HEK293 (cell line): ENCODE results near the gene RIPOR3.

Experiments used
- CTCF ChIA-PET: fragments of 350-600 bp; formaldehyde crosslinking; extraction: SDS; loops from one replicate; lab custom pipeline; 2021; ENCODE audit warnings: antibody characterized with exemption; lab: Yijun Ruan, JAX
- POLR2A ChIA-PET: fragments of 300-600 bp; formaldehyde crosslinking; extraction: SDS; loops from one replicate; lab custom pipeline; 2020; ENCODE audit warnings: antibody characterized with exemption, inconsistent platforms; lab: Yijun Ruan, JAX
- H3K27ac ChIP-seq: fragments of 200-500 bp; sonication (Bioruptor generic); 2 replicates; pipeline ENCODE4 v1.5.1; 2014; ENCODE audit warnings: low read depth, low read length, control low read depth, inconsistent platforms; ENCODE audit errors: extremely low read depth
- H3K36me3 ChIP-seq, 2 experiments: fragments of 200-500 bp in 1 of 2; sonication (Bioruptor generic) in 1 of 2; 1 replicate in 1 of 2; 2 replicates in 1 of 2; pipeline ENCODE4 v1.5.1; 2014 to 2017; ENCODE audit warnings: inconsistent platforms in 2 of 2, low read length in 2 of 2; ENCODE audit not compliant: control insufficient read depth in 2 of 2, insufficient read depth in 1 of 2
- H3K4me1 ChIP-seq: fragments of 200-500 bp; sonication (Bioruptor generic); 2 replicates; pipeline ENCODE4 v1.5.1; 2014; ENCODE audit warnings: mild to moderate bottlenecking, low read length, inconsistent platforms; ENCODE audit not compliant: control insufficient read depth, insufficient read depth
- H3K4me3 ChIP-seq: 2 replicates; pipeline ENCODE4 v1.5.1; 2011; ENCODE audit warnings: low read depth, mild to moderate bottlenecking, control low read depth, low read length, moderate library complexity
- H3K9me3 ChIP-seq: fragments of 200-500 bp; sonication (Bioruptor generic); 2 replicates; pipeline ENCODE4 v1.5.1; 2014; ENCODE audit warnings: low read depth, low read length, inconsistent platforms; ENCODE audit not compliant: control insufficient read depth, insufficient read depth
- BCL11B ChIP-seq: fragments of 450-650 bp; formaldehyde crosslinking; IDR thresholded peaks from 2 replicates; pipeline ENCODE4 v1.5.1; 2016; ENCODE audit warnings: low read depth, missing biosample characterization, missing genetic modification characterization
- MEIS1 ChIP-seq: sonication (generic); formaldehyde crosslinking; IDR thresholded peaks from 2 replicates; pipeline ENCODE4 v1.8.1; 2022; ENCODE audit warnings: missing genetic modification reagents, mild to moderate bottlenecking, borderline replicate concordance
- RBAK ChIP-seq: fragments of 450-650 bp; formaldehyde crosslinking; IDR thresholded peaks from 2 replicates; pipeline ENCODE4 v1.5.1; 2016; ENCODE audit warnings: missing biosample characterization, missing genetic modification characterization
- SETDB1 ChIP-seq: IDR thresholded peaks from one replicate; pipeline ENCODE4 v1.6.1; 2017; ENCODE audit warnings: mild to moderate bottlenecking, low read length, moderate library complexity, mixed read lengths; ENCODE audit not compliant: insufficient read length
- SP7 ChIP-seq: fragments of 450-650 bp; formaldehyde crosslinking; IDR thresholded peaks from 2 replicates; pipeline ENCODE4 v1.5.1; 2016; ENCODE audit warnings: missing biosample characterization, missing genetic modification characterization
- ZBTB8A ChIP-seq: fragments of 450-650 bp; formaldehyde crosslinking; IDR thresholded peaks from 2 replicates; pipeline ENCODE4 v1.5.1; 2016; ENCODE audit warnings: missing biosample characterization, missing genetic modification characterization
- ZFP3 ChIP-seq: fragments of 450-650 bp; formaldehyde crosslinking; IDR thresholded peaks from 2 replicates; pipeline ENCODE4 v1.5.1; 2016; ENCODE audit warnings: low read depth, missing biosample characterization, missing genetic modification characterization
- ZNF10 ChIP-seq: fragments of 450-650 bp; formaldehyde crosslinking; IDR thresholded peaks from 2 replicates; pipeline ENCODE4 v1.5.1; 2017; ENCODE audit warnings: missing biosample characterization, missing genetic modification characterization
- ZNF112 ChIP-seq: fragments of 450-650 bp; formaldehyde crosslinking; IDR thresholded peaks from 2 replicates; pipeline ENCODE4 v1.5.0; 2017; ENCODE audit warnings: missing biosample characterization, missing genetic modification characterization
- ZNF16 ChIP-seq: fragments of 450-650 bp; formaldehyde crosslinking; IDR thresholded peaks from 2 replicates; pipeline ENCODE4 v1.5.1; 2016; ENCODE audit warnings: low read depth, missing biosample characterization, missing genetic modification characterization
- ZNF19 ChIP-seq: fragments of 450-650 bp; formaldehyde crosslinking; IDR thresholded peaks from 2 replicates; pipeline ENCODE4; 2016; ENCODE audit warnings: missing biosample characterization, missing genetic modification characterization, low read depth
- ZNF202 ChIP-seq: fragments of 450-650 bp; formaldehyde crosslinking; IDR thresholded peaks from 2 replicates; pipeline ENCODE4 v1.5.1; 2016; ENCODE audit warnings: missing biosample characterization, missing genetic modification characterization, borderline replicate concordance
- ZNF335 ChIP-seq: fragments of 450-650 bp; formaldehyde crosslinking; conservative IDR thresholded peaks from 2 replicates; pipeline ENCODE4 v1.5.1; 2016; ENCODE audit warnings: missing biosample characterization, missing genetic modification characterization
- ZNF37A ChIP-seq: fragments of 450-650 bp; IDR thresholded peaks from 2 replicates; pipeline ENCODE4 v1.5.1; 2018; ENCODE audit warnings: missing biosample characterization, missing genetic modification characterization
- ZNF391 ChIP-seq: fragments of 450-650 bp; formaldehyde crosslinking; IDR thresholded peaks from 2 replicates; pipeline ENCODE4 v1.5.1; 2016; ENCODE audit warnings: low read depth, missing biosample characterization, missing genetic modification characterization, borderline replicate concordance
- ZNF394 ChIP-seq: fragments of 450-650 bp; formaldehyde crosslinking; IDR thresholded peaks from 2 replicates; pipeline ENCODE4 v1.5.1; 2016; ENCODE audit warnings: missing biosample characterization, missing genetic modification characterization, mild to moderate bottlenecking, moderate library complexity, borderline replicate concordance
- ZNF449 ChIP-seq: fragments of 450-650 bp; formaldehyde crosslinking; IDR thresholded peaks from 2 replicates; pipeline ENCODE4 v1.5.1; 2017; ENCODE audit warnings: missing biosample characterization, mild to moderate bottlenecking, missing genetic modification characterization, moderate library complexity
- ZNF510 ChIP-seq: fragments of 450-650 bp; formaldehyde crosslinking; IDR thresholded peaks from 2 replicates; pipeline ENCODE4 v1.5.1; 2018; ENCODE audit warnings: mild to moderate bottlenecking, missing genetic modification characterization, missing biosample characterization; ENCODE audit not compliant: insufficient replicate concordance
- ZNF548 ChIP-seq: fragments of 450-650 bp; formaldehyde crosslinking; IDR thresholded peaks from 2 replicates; pipeline ENCODE4 v1.5.1; 2016; ENCODE audit warnings: missing biosample characterization, missing genetic modification characterization
- ZNF600 ChIP-seq: fragments of 450-650 bp; formaldehyde crosslinking; IDR thresholded peaks from 2 replicates; pipeline ENCODE4 v1.5.1; 2016; ENCODE audit warnings: missing biosample characterization, missing genetic modification characterization
- ZNF654 ChIP-seq: fragments of 450-650 bp; formaldehyde crosslinking; IDR thresholded peaks from 2 replicates; pipeline ENCODE4 v1.5.1; 2016; ENCODE audit warnings: low read depth, missing biosample characterization, missing genetic modification characterization
- ZNF664 ChIP-seq: fragments of 450-650 bp; formaldehyde crosslinking; IDR thresholded peaks from 2 replicates; pipeline ENCODE4 v1.5.1; 2016; ENCODE audit warnings: missing biosample characterization, missing genetic modification characterization
- ZNF692 ChIP-seq: fragments of 450-650 bp; formaldehyde crosslinking; IDR thresholded peaks from 2 replicates; pipeline ENCODE4 v1.5.1; 2016; ENCODE audit warnings: missing biosample characterization, missing genetic modification characterization
- ZNF747 ChIP-seq: fragments of 450-650 bp; formaldehyde crosslinking; IDR thresholded peaks from 2 replicates; pipeline ENCODE4 v1.5.1; 2016; ENCODE audit warnings: missing biosample characterization, missing genetic modification characterization
- ZNF776 ChIP-seq: fragments of 450-650 bp; formaldehyde crosslinking; IDR thresholded peaks from 2 replicates; pipeline ENCODE4 v1.5.0; 2017; ENCODE audit warnings: missing biosample characterization, missing genetic modification characterization, borderline replicate concordance
- ZNF830 ChIP-seq: fragments of 450-650 bp; IDR thresholded peaks from 2 replicates; pipeline ENCODE4 v1.5.0; 2018; ENCODE audit warnings: missing biosample characterization, missing genetic modification characterization, low read depth, mild to moderate bottlenecking, moderate library complexity
- TF ChIP-seq, protein P1 (sequence below): fragments of 450-650 bp; formaldehyde crosslinking; IDR thresholded peaks from 2 replicates; pipeline ENCODE4 v1.5.1; 2016; ENCODE audit warnings: missing biosample characterization, missing genetic modification characterization
- TF ChIP-seq, protein P2 (sequence below): fragments of 450-650 bp; formaldehyde crosslinking; IDR thresholded peaks from 2 replicates; pipeline ENCODE4 v1.5.1; 2016; ENCODE audit warnings: missing biosample characterization, missing genetic modification characterization

Gene RIPOR3

GRCh38 chr20:50589548-50590347 lies 101.6 kb downstream of the RIPOR3 start (continued):
- no peak for TF ChIP-seq ZNF449 (tag by site-specific recombination)
- no peak for TF ChIP-seq ZNF747 (tag by site-specific recombination)
- no peak for TF ChIP-seq ZNF335 (tag by site-specific recombination)
- no peak for TF ChIP-seq ZNF548 (tag by site-specific recombination)
- no peak for TF ChIP-seq ZNF202 (tag by site-specific recombination)

DNA sequence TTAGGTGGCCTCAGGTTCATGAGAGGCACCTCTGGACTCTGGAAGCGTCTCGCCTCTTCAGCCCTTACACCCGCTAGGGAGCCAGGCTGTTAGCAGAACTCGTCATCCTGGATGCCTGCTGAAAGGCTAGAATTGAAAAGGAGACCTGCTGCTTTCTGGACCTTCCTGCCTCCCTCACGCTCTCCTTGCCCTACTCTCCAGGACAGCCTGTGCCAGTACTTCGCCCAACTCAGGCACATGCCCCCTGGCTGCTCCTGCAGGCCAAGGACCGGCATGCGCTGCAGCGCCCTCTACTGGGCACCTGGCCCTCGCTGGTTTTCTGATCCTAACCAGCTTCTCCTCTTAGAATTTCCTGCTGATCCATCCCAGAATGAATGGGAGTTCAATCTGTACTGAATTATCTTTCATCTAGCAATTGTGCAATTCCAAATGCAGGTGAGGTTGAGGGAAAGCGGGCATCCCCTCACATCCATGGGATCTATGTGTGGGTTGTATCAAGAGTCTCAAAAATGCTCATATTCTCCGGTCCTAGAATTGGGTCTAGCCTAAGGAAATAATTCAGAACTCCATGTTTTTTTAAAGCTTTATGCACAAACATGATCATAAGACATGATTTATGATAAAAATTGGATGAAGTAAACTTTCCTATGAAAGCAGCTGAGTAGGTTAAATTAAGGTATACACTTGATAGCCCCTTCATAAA lies 103.2 kb downstream of the RIPOR3 start:
- Histone ChIP-seq H3K4me3 (no peak overlapping the region), H3K27ac (no peak overlapping the region), H3K36me3 (peaks cover 0 to 39% of the 10 kb centered on the region in 2 experiments; a peak in 1 of 3 replicates), H3K4me1 (no peaks in the 10 kb centered on the region), H3K9me3 (no peaks in the 10 kb centered on the region)
- POLR2A ChIA-PET: interaction anchor here (0.6 kb wide), 1 partner anchor 108 kb away, joined by 3 read pairs; no protein-coding TSS in a partner anchor
- CTCF ChIA-PET: interaction anchor here (0.6 to 2.1 kb wide), 37 partner anchors 9 to 646 kb away, joined by 3 to 13 read pairs (median 4); no protein-coding TSS in a partner anchor
- TF ChIP-seq ZNF37A (tag by site-specific recombination) (no peak), BCL11B (tag by site-specific recombination) (no peak), ZNF16 (tag by site-specific recombination) (no peak), ZNF664 (tag by site-specific recombination) (no peak), ZNF19 (tag by site-specific recombination) (no peak), SP7 (0 out of 2 replicates have a peak, but pooled peaks have one; percentile 38), ZNF391 (tag by site-specific recombination) (0 out of 2 replicates have a peak, but pooled peaks have one; percentile 17), ZNF776 (tag by site-specific recombination) (no peak), ZNF692 (tag by site-specific recombination) (no peak), RBAK (tag by site-specific recombination) (no peak), MEIS1 (no peak), ZNF10 (tag by site-specific recombination) (no peak), ZNF510 (tag by site-specific recombination) (no peak), ZBTB8A (tag by site-specific recombination) (0 out of 2 replicates have a peak, but pooled peaks have one; percentile 14), ZFP3 (tag by site-specific recombination) (no peak), ZNF112 (tag by site-specific recombination) (no peak), SETDB1 (no peak), ZNF654 (tag by site-specific recombination) (peak; percentile 31; the same call in 1 of the 2 replicates), ZNF449 (tag by site-specific recombination) (no peak), ZNF600 (tag by site-specific recombination) (0 out of 2 replicates have a peak, but pooled peaks have one; percentile 22), ZNF830 (tag by site-specific recombination) (no peak), ZNF394 (tag by site-specific recombination) (peak; percentile 86; the same call in 1 of the 2 replicates)
- TF ChIP-seq, protein P1, sequence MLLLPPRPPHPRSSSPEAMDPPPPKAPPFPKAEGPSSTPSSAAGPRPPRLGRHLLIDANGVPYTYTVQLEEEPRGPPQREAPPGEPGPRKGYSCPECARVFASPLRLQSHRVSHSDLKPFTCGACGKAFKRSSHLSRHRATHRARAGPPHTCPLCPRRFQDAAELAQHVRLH: no peak
- TF ChIP-seq, protein P2, sequence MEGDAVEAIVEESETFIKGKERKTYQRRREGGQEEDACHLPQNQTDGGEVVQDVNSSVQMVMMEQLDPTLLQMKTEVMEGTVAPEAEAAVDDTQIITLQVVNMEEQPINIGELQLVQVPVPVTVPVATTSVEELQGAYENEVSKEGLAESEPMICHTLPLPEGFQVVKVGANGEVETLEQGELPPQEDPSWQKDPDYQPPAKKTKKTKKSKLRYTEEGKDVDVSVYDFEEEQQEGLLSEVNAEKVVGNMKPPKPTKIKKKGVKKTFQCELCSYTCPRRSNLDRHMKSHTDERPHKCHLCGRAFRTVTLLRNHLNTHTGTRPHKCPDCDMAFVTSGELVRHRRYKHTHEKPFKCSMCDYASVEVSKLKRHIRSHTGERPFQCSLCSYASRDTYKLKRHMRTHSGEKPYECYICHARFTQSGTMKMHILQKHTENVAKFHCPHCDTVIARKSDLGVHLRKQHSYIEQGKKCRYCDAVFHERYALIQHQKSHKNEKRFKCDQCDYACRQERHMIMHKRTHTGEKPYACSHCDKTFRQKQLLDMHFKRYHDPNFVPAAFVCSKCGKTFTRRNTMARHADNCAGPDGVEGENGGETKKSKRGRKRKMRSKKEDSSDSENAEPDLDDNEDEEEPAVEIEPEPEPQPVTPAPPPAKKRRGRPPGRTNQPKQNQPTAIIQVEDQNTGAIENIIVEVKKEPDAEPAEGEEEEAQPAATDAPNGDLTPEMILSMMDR (tag by site-specific recombination): peak; percentile 91
